NCI-H2227 treated with DMSO at 0.1 percent for 48 hours (cell line): ENCODE results near the gene FBRSL1.
"Not testable (repeated sequence)": the region's sequence is repeated elsewhere in the genome, so short reads cannot be mapped to it uniquely, and the experiment has no call there.

Experiments used
- DNase-seq: peaks from one replicate; lab custom pipeline; 2025; lab: John Stamatoyannopoulos, UW

The FBRSL1 gene

GRCh38 chr12:132525833-132526455 lies 36.0 kb downstream of the FBRSL1 start:
- DNase-seq: no peak

- no peak for DNase-seq
These were observed 37.4 kb downstream of the FBRSL1 start for GRCh38 chr12:132527186-132527882.

GRCh38 chr12:132527883-132528264 lies 37.9 kb downstream of the FBRSL1 start:
- no peak for DNase-seq

GRCh38 chr12:132528564-132529106 lies 38.7 kb downstream of the FBRSL1 start:
- DNase-seq: no peak

- no peak for DNase-seq
These were observed 39.3 kb downstream of the FBRSL1 start for GRCh38 chr12:132529156-132529839.

- no peak for DNase-seq
These were observed 40.0 kb downstream of the FBRSL1 start for GRCh38 chr12:132529906-132530305.

- DNase-seq: peak; percentile 33
These were observed 40.5 kb downstream of the FBRSL1 start for GRCh38 chr12:132530447-132530846.

- no peak for DNase-seq
These were observed 40.9 kb downstream of the FBRSL1 start for GRCh38 chr12:132530851-132531250.

- not testable (repeated sequence) for DNase-seq
These were observed 43.0 kb downstream of the FBRSL1 start for GRCh38 chr12:132532711-132533583.

- no peak for DNase-seq
These were observed 43.6 kb downstream of the FBRSL1 start for GRCh38 chr12:132533584-132533958.

- no peak for DNase-seq
These were observed 44.1 kb downstream of the FBRSL1 start for GRCh38 chr12:132534076-132534475.

- DNase-seq: no peak
These were observed 45.1 kb downstream of the FBRSL1 start for GRCh38 chr12:132535019-132535418.

GRCh38 chr12:132536102-132536876 lies 46.3 kb downstream of the FBRSL1 start:
- DNase-seq: no peak

GRCh38 chr12:132537049-132537448 lies 47.1 kb downstream of the FBRSL1 start:
- no peak for DNase-seq

GRCh38 chr12:132537836-132538662 lies 48.1 kb downstream of the FBRSL1 start:
- no peak for DNase-seq

- no peak for DNase-seq
These were observed 48.7 kb downstream of the FBRSL1 start for GRCh38 chr12:132538663-132538990.

- DNase-seq: no peak
These were observed 49.2 kb downstream of the FBRSL1 start for GRCh38 chr12:132539016-132539773.

- DNase-seq: no peak
These were observed 50.5 kb downstream of the FBRSL1 start for GRCh38 chr12:132540436-132540835.

GRCh38 chr12:132541200-132541599 lies 51.2 kb downstream of the FBRSL1 start:
- DNase-seq: no peak

- DNase-seq: no peak
These were observed 52.0 kb downstream of the FBRSL1 start for GRCh38 chr12:132541996-132542395.
